ENCODE data around the gene CYTL1. TPM values are rescaled to one million over a fixed set of nuclear protein-coding genes. Genes with fewer than 3 reads are reported as not detected.

The CYTL1 gene
- polyA plus RNA-seq, 2 of the 4 experiments (the other 2 are of a cell fraction), result not detected

- no peak for TF ChIP-seq ZFP36 (IDR thresholded peaks at IDR 0.05; ENCODE audit: borderline replicate concordance, partially characterized antibody)
- WGBS (ENCODE audit: missing lambda C conversion rate), result 77% methylated on average over 5 of the region's 5 CpGs
- CTCF ChIA-PET, result no interaction called here
Observed at GRCh38 chr4:4986841-4987240, 32.4 kb downstream of the CYTL1 start.

GRCh38 chr4:4985844-4986243 lies 33.4 kb downstream of the CYTL1 start:
- ChIA-PET POLR2A (no interaction called here), CTCF (interaction anchor here (0.9 kb wide), 1 partner anchor 9 kb away, joined by 3 read pairs; no protein-coding TSS in a partner anchor)
- ATAC-seq, result peak; percentile 82 to 88; a peak in 5 of 6 replicates
- no peaks in the 10 kb centered on the region for H3K9me3 ChIP-seq
- H3K4me1 ChIP-seq, result peaks cover 6% of the 10 kb centered on the region
- TF ChIP-seq MYC (IDR thresholded peaks at IDR 0.05; ENCODE audit: borderline replicate concordance, low read length) (no peak), CTCF (IDR thresholded peaks at IDR 0.05) (peak; percentile 21; the same call in 1 of the 3 replicates), ESRRA (IDR thresholded peaks at IDR 0.05; ENCODE audit: borderline replicate concordance, low read length) (no peak), EP300 (IDR thresholded peaks at IDR 0.05) (no peak), HEYL (CRISPR knock-in tag; IDR thresholded peaks at IDR 0.05) (no peak), FOSL2 (IDR thresholded peaks at IDR 0.05) (no peak), FOSL2 (CRISPR knock-in tag; IDR thresholded peaks at IDR 0.05) (no peak), ZFP36 (IDR thresholded peaks at IDR 0.05; ENCODE audit: borderline replicate concordance, partially characterized antibody) (no peak), RAD21 (conservative IDR thresholded peaks at IDR 0.05 in 1 of 2, IDR thresholded peaks at IDR 0.05 in 1 of 2) (peak; percentile 35 to 60; a peak in 3 of 5 replicates)
- no peak for FAIRE-seq
- DNase-seq (ENCODE audit: low read depth in 1 of 2, low spot score in 1 of 2), result peak in 1 of 2 experiments; percentile 47
- no peak overlapping the region for H3K4me3 ChIP-seq
- 0 out of 6 replicates have a peak overlapping the region, but pooled peaks of 1 of the 2 experiments have one; percentile 20 for H3K27ac ChIP-seq
- no CpG with 5 or more reads among the region's 1 CpG for WGBS (ENCODE audit: missing lambda C conversion rate)
- no peak overlapping the region for H3K4me2 ChIP-seq

More at GRCh38 chr4:4986841-4987240, 32.4 kb downstream of the CYTL1 start:
- ATAC-seq (no peak), FAIRE-seq (no peak), DNase-seq (ENCODE audit: low read depth in 1 of 2, low spot score in 1 of 2) (no peak)
- no peak overlapping the region for H3K4me3 ChIP-seq
- H3K9me3 ChIP-seq, result no peaks in the 10 kb centered on the region
- peak overlapping the region in 1 of 2 experiments; percentile 31; a peak in 1 of 6 replicates for H3K27ac ChIP-seq
- POLR2A ChIA-PET, result no interaction called here
- no peak overlapping the region for H3K4me2 ChIP-seq
- peaks cover 16% of the 10 kb centered on the region for H3K4me1 ChIP-seq

GRCh38 chr4:4985036-4985435 lies 34.2 kb downstream of the CYTL1 start:
- Histone ChIP-seq H3K9me3 (no peaks in the 10 kb centered on the region), H3K4me3 (no peak overlapping the region), H3K4me1 (no peaks in the 10 kb centered on the region), H3K27ac (no peak overlapping the region), H3K4me2 (no peak overlapping the region)
- ChIA-PET CTCF (no interaction called here), POLR2A (no interaction called here)
- DNase-seq (ENCODE audit: low read depth in 1 of 2, low spot score in 1 of 2) (no peak), FAIRE-seq (no peak), ATAC-seq (no peak)
- WGBS (ENCODE audit: missing lambda C conversion rate), result 88% methylated on average over 2 of the region's 2 CpGs
- no peak for TF ChIP-seq MAX (IDR thresholded peaks at IDR 0.05)
- TF ChIP-seq RFX5 (IDR thresholded peaks at IDR 0.05), result no peak
- no peak for TF ChIP-seq RAD21 (conservative IDR thresholded peaks at IDR 0.05 in 1 of 2, IDR thresholded peaks at IDR 0.05 in 1 of 2)
- no peak for TF ChIP-seq TFCP2L1 (CRISPR knock-in tag; IDR thresholded peaks at IDR 0.05)
- no peak for TF ChIP-seq TP53 (CRISPR knock-in tag; IDR thresholded peaks at IDR 0.05)
- TF ChIP-seq ZNF302 (CRISPR knock-in tag; IDR thresholded peaks at IDR 0.05), result no peak
- TF ChIP-seq HOXB13 (CRISPR knock-in tag; IDR thresholded peaks at IDR 0.05; ENCODE audit: low read depth), result no peak
- no peak for TF ChIP-seq POLR2AphosphoS2 (conservative IDR thresholded peaks at IDR 0.05; ENCODE audit: low read length)
- TF ChIP-seq GATA3 (IDR thresholded peaks at IDR 0.05; ENCODE audit: borderline replicate concordance), result no peak
- no peak for TF ChIP-seq ATOH8 (CRISPR knock-in tag; IDR thresholded peaks at IDR 0.05; ENCODE audit: low read depth)

GRCh38 chr4:4984186-4984585 lies 35.1 kb downstream of the CYTL1 start:
- POLR2A ChIA-PET, result no interaction called here
- Histone ChIP-seq H3K9me3 (no peaks in the 10 kb centered on the region), H3K4me1 (no peaks in the 10 kb centered on the region), H3K4me3 (no peak overlapping the region), H3K4me2 (no peak overlapping the region), H3K27ac (no peak overlapping the region)
- FAIRE-seq (no peak), DNase-seq (ENCODE audit: low read depth in 1 of 2, low spot score in 1 of 2) (no peak), ATAC-seq (no peak)
- CTCF ChIA-PET, result no interaction called here
- 50% methylated on average over 2 of the region's 2 CpGs for WGBS (ENCODE audit: missing lambda C conversion rate)
- no peak for TF ChIP-seq CHD4 (IDR thresholded peaks at IDR 0.05; ENCODE audit: borderline replicate concordance)
- TF ChIP-seq POLR2AphosphoS2 (conservative IDR thresholded peaks at IDR 0.05; ENCODE audit: low read length), result no peak
- TF ChIP-seq CBX8 (IDR thresholded peaks at IDR 0.05), result no peak
- TF ChIP-seq RNF2 (IDR thresholded peaks at IDR 0.05; ENCODE audit: borderline replicate concordance, low read depth), result no peak
- TF ChIP-seq BCL3 (IDR thresholded peaks at IDR 0.05), result no peak
- TF ChIP-seq HMGXB4 (CRISPR knock-in tag; IDR thresholded peaks at IDR 0.05; ENCODE audit: borderline replicate concordance), result no peak
- TF ChIP-seq EP300 (IDR thresholded peaks at IDR 0.05), result no peak
- TF ChIP-seq SMC3 (IDR thresholded peaks at IDR 0.05), result no peak
- no peak for TF ChIP-seq HOXB5 (CRISPR knock-in tag; IDR thresholded peaks at IDR 0.05)
- TF ChIP-seq SREBF2 (IDR thresholded peaks at IDR 0.05), result no peak
